ENCODE data around the gene TAF10.

TAF10 gene

GRCh38 chr11:6576471-6577373, 35.3 kb downstream of the TAF10 start:
- DNase-seq = no peak

GRCh38 chr11:6574816-6575715, 37.0 kb downstream of the TAF10 start:
- DNase-seq = no peak

GRCh38 chr11:6572215-6572614, 39.8 kb downstream of the TAF10 start:
- DNase-seq = no peak

- DNase-seq = no peak
Measured at GRCh38 chr11:6571434-6572008, 40.5 kb downstream of the TAF10 start.

GRCh38 chr11:6570691-6571427, 41.2 kb downstream of the TAF10 start:
- no peak for DNase-seq

- DNase-seq = no peak
Measured at GRCh38 chr11:6569706-6570105, 42.3 kb downstream of the TAF10 start.

- DNase-seq = no peak
Measured at GRCh38 chr11:6568191-6568918, 43.7 kb downstream of the TAF10 start.

- no peak for DNase-seq
Measured at GRCh38 chr11:6567371-6567745, 44.7 kb downstream of the TAF10 start.

- no peak for DNase-seq
Measured at GRCh38 chr11:6566704-6567370, 45.2 kb downstream of the TAF10 start.

GRCh38 chr11:6565988-6566703, 45.9 kb downstream of the TAF10 start:
- no peak for DNase-seq

- no peak for DNase-seq
Measured at GRCh38 chr11:6565325-6565724, 46.7 kb downstream of the TAF10 start.

GRCh38 chr11:6563667-6564066, 48.3 kb downstream of the TAF10 start:
- no peak for DNase-seq

GRCh38 chr11:6563121-6563619, 48.8 kb downstream of the TAF10 start:
- no peak for DNase-seq

- DNase-seq = no peak
Measured at GRCh38 chr11:6561288-6561687, 50.7 kb downstream of the TAF10 start.

Measured in NCI-H526 (cell line).